ENCODE measurements around the gene SLC38A8.

Gene SLC38A8

GRCh38 chr16:84029297-84030047 lies 13.1 kb downstream of the SLC38A8 start:
- DNase-seq (ENCODE audit: low spot score), result no peak

- no peak for DNase-seq (ENCODE audit: low spot score)
These were observed 15.0 kb downstream of the SLC38A8 start for GRCh38 chr16:84027625-84028024.

GRCh38 chr16:84026606-84027005 lies 16.0 kb downstream of the SLC38A8 start:
- no peak for DNase-seq (ENCODE audit: low spot score)

GRCh38 chr16:84024854-84025253 lies 17.7 kb downstream of the SLC38A8 start:
- no peak for DNase-seq (ENCODE audit: low spot score)

GRCh38 chr16:84022644-84023043 lies 20.0 kb downstream of the SLC38A8 start:
- DNase-seq (ENCODE audit: low spot score), result no peak

GRCh38 chr16:84021488-84021887 lies 21.1 kb downstream of the SLC38A8 start:
- no peak for DNase-seq (ENCODE audit: low spot score)

- no peak for DNase-seq (ENCODE audit: low spot score)
These were observed 22.2 kb downstream of the SLC38A8 start for GRCh38 chr16:84020353-84020752.

- no peak for DNase-seq (ENCODE audit: low spot score)
These were observed 23.9 kb downstream of the SLC38A8 start for GRCh38 chr16:84018710-84019109.

GRCh38 chr16:84016477-84016876 lies 26.1 kb downstream of the SLC38A8 start:
- no peak for DNase-seq (ENCODE audit: low spot score)

GRCh38 chr16:84015399-84015798 lies 27.2 kb downstream of the SLC38A8 start:
- DNase-seq (ENCODE audit: low spot score), result no peak

- DNase-seq (ENCODE audit: low spot score), result no peak
These were observed 27.8 kb downstream of the SLC38A8 start for GRCh38 chr16:84014570-84015327.

GRCh38 chr16:84013787-84014569 lies 28.6 kb downstream of the SLC38A8 start:
- peak; percentile 11 for DNase-seq (ENCODE audit: low spot score)

- no peak for DNase-seq (ENCODE audit: low spot score)
These were observed 33.3 kb downstream of the SLC38A8 start for GRCh38 chr16:84009282-84009681.

- no peak for DNase-seq (ENCODE audit: low spot score)
These were observed 34.6 kb downstream of the SLC38A8 start for GRCh38 chr16:84007965-84008364.

- no peak for DNase-seq (ENCODE audit: low spot score)
These were observed 35.1 kb downstream of the SLC38A8 start for GRCh38 chr16:84007520-84007919.

- DNase-seq (ENCODE audit: low spot score), result no peak
These were observed 37.2 kb downstream of the SLC38A8 start for GRCh38 chr16:84005391-84005790.

- DNase-seq (ENCODE audit: low spot score), result no peak
These were observed 38.2 kb downstream of the SLC38A8 start for GRCh38 chr16:84004442-84004841.

GRCh38 chr16:84003038-84003437 lies 39.6 kb downstream of the SLC38A8 start:
- no peak for DNase-seq (ENCODE audit: low spot score)

GRCh38 chr16:84001726-84002125 lies 40.9 kb downstream of the SLC38A8 start:
- no peak for DNase-seq (ENCODE audit: low spot score)

GRCh38 chr16:84000989-84001642 lies 41.5 kb downstream of the SLC38A8 start:
- DNase-seq (ENCODE audit: low spot score), result no peak

GRCh38 chr16:83998091-83998490 lies 44.5 kb downstream of the SLC38A8 start:
- no peak for DNase-seq (ENCODE audit: low spot score)
